Sigmoid colon (tissue), 7 donors: ENCODE data around the gene BCL7A. TPM values are rescaled to one million over a fixed set of nuclear protein-coding genes. Genes with fewer than 3 reads are reported as not detected.

ENCODE experiments used
- DNase-seq: peaks from one replicate; pipeline ENCODE4 v3.0.0-alpha.2; 2019
- H3K27ac ChIP-seq, 4 donors: fragments of 200-600 bp; sonication (generic); one replicate each; pipeline ENCODE4 v1.5.1; 2016 to 2019; ENCODE audit warnings: mild to moderate bottlenecking in 1 of 4
- H3K27me3 ChIP-seq, 3 donors: fragments of 200-600 bp; sonication (generic); one replicate each; pipeline ENCODE4 v1.5.1; 2019; ENCODE audit warnings: mild to moderate bottlenecking in 1 of 3
- H3K36me3 ChIP-seq, 4 donors: fragments of 200-600 bp; sonication (generic); one replicate each; pipeline ENCODE4 v1.5.1; 2016 to 2019
- H3K4me1 ChIP-seq, 4 donors: fragments of 200-600 bp; sonication (generic); one replicate each; pipeline ENCODE4 v1.5.1; 2017 to 2019
- H3K4me3 ChIP-seq, 4 donors: fragments of 200-600 bp; sonication (generic); one replicate each; pipeline ENCODE4 v1.5.1; 2017 to 2019; ENCODE audit warnings: mild to moderate bottlenecking in 2 of 4, moderate library complexity in 1 of 4
- H3K9me3 ChIP-seq, 4 donors: fragments of 200-600 bp in 3 of 4; sonication (generic) in 3 of 4; one replicate each; pipeline versions ENCODE4 v1.5.1 to v1.6.1; 2013 to 2019
- CTCF ChIP-seq, 4 experiments: fragments of 450-650 bp in 3 of 4; fragments of 200-600 bp in 1 of 4; IDR thresholded peaks; one replicate each; pipeline ENCODE4 v1.5.1; 2016 to 2019; ENCODE audit warnings: antibody characterized with exemption in 4 of 4, mild to moderate bottlenecking in 3 of 4, moderate library complexity in 2 of 4
- EP300 ChIP-seq, 4 donors: sonication (generic); formaldehyde crosslinking; IDR thresholded peaks; one replicate each; pipeline ENCODE4 v1.6.1; 2017; ENCODE audit warnings: antibody characterized with exemption in 4 of 4
- POLR2A ChIP-seq, 2 donors: fragments of 450-650 bp; IDR thresholded peaks; one replicate each; pipeline ENCODE4 v1.6.1; 2016; ENCODE audit warnings: antibody characterized with exemption in 2 of 2, mild to moderate bottlenecking in 2 of 2, moderate library complexity in 2 of 2
- POLR2AphosphoS5 ChIP-seq, 4 donors: sonication (generic); formaldehyde crosslinking; IDR thresholded peaks; one replicate each; pipeline ENCODE4 v1.6.1; 2017; ENCODE audit warnings: antibody characterized with exemption in 4 of 4
- WGBS, 2 donors: extraction: QIAGEN DNeasy Blood & Tissue Kit; methylation state at CpG; one replicate each; pipeline ENCODE4 v1.1.7; 2013; 5-methylcytosine and 5-hydroxymethylcytosine counted together
- intact Hi-C: fragments of 100-400 bp; cut with DNase I; formaldehyde crosslinking; loops from one replicate; pipeline ENCODE4 v1.15.1; 2023
- polyA plus RNA-seq, 3 donors: library from polyadenylated mRNA; stranded (reverse); fragments of 200-250 nt; gene quantifications; one replicate each; pipeline ENCODE4 v1.2.3, GENCODE V29; 2013
- total RNA-seq, 4 donors: library from RNA; depleted of rRNA; stranded (reverse); fragments of >200 nt; gene quantifications; one replicate each; pipeline ENCODE4 v1.1.0, GENCODE V29; 2016
- donor health status: healthy with polysubstance abuse.
- donor health status: Bipolar disorder and iron deficiency.
- donor health status: healthy.

The BCL7A gene
- total and polyA plus RNA-seq, 7 donors: 1.2 to 7.4 (median 6.4) TPM

- WGBS, 2 donors: 91 to 94% methylated on average over 17 of the region's 17 CpGs
- Histone ChIP-seq H3K4me1 (no peaks in the 10 kb centered on the region), H3K27me3 (no peaks in the 10 kb centered on the region), H3K9me3 (peaks cover 0 to 2% (median 0%) of the 10 kb centered on the region in 4 donors), H3K36me3 (no peaks in the 10 kb centered on the region), H3K27ac (no peak overlapping the region), H3K4me3 (no peak overlapping the region)
- no peak for DNase-seq
- intact Hi-C loops: no loop called here
- TF ChIP-seq POLR2A (IDR thresholded peaks at IDR 0.05): no peak
- TF ChIP-seq EP300 (IDR thresholded peaks at IDR 0.05): no peak
- TF ChIP-seq CTCF (IDR thresholded peaks at IDR 0.05): no peak
- no peak for TF ChIP-seq POLR2AphosphoS5 (IDR thresholded peaks at IDR 0.05)
Measured at GRCh38 chr12:122001466-122002209, 20.0 kb upstream of the BCL7A start.

- Histone ChIP-seq H3K27me3 (no peaks in the 10 kb centered on the region), H3K4me3 (no peak overlapping the region), H3K4me1 (no peaks in the 10 kb centered on the region), H3K9me3 (no peaks in the 10 kb centered on the region), H3K27ac (no peak overlapping the region), H3K36me3 (no peaks in the 10 kb centered on the region)
- intact Hi-C loops: no loop called here
- TF ChIP-seq CTCF (IDR thresholded peaks at IDR 0.05): no peak
- TF ChIP-seq POLR2AphosphoS5 (IDR thresholded peaks at IDR 0.05): no peak
- no peak for TF ChIP-seq POLR2A (IDR thresholded peaks at IDR 0.05)
- TF ChIP-seq EP300 (IDR thresholded peaks at IDR 0.05): no peak
- DNase-seq: no peak
- 55 to 75% methylated on average over 28 of the region's 28 CpGs for WGBS, 2 donors
Measured at GRCh38 chr12:122003651-122004611, 17.8 kb upstream of the BCL7A start.

- intact Hi-C loops: no loop called here
- 48 to 78% methylated on average over 12 of the region's 12 CpGs for WGBS, 2 donors
- H3K27ac ChIP-seq: no peak overlapping the region
- H3K27me3 ChIP-seq: no peaks in the 10 kb centered on the region
- no peak overlapping the region for H3K4me3 ChIP-seq
- no peak for DNase-seq
- TF ChIP-seq EP300 (IDR thresholded peaks at IDR 0.05) (no peak), CTCF (IDR thresholded peaks at IDR 0.05) (no peak), POLR2A (IDR thresholded peaks at IDR 0.05) (no peak), POLR2AphosphoS5 (IDR thresholded peaks at IDR 0.05) (no peak)
- no peaks in the 10 kb centered on the region for H3K4me1 ChIP-seq
- H3K9me3 ChIP-seq: no peaks in the 10 kb centered on the region
- no peaks in the 10 kb centered on the region for H3K36me3 ChIP-seq
Measured at GRCh38 chr12:122004633-122005071, 17.0 kb upstream of the BCL7A start.

- Histone ChIP-seq H3K27me3 (no peaks in the 10 kb centered on the region), H3K36me3 (no peaks in the 10 kb centered on the region), H3K4me1 (no peaks in the 10 kb centered on the region), H3K27ac (no peak overlapping the region), H3K9me3 (no peaks in the 10 kb centered on the region), H3K4me3 (no peak overlapping the region)
- 77 to 86% methylated on average over 11 of the region's 11 CpGs for WGBS, 2 donors
- intact Hi-C loops: no loop called here
- DNase-seq: no peak
- no peak for TF ChIP-seq POLR2A (IDR thresholded peaks at IDR 0.05)
- no peak for TF ChIP-seq EP300 (IDR thresholded peaks at IDR 0.05)
- no peak for TF ChIP-seq POLR2AphosphoS5 (IDR thresholded peaks at IDR 0.05)
- TF ChIP-seq CTCF (IDR thresholded peaks at IDR 0.05): no peak
Measured at GRCh38 chr12:122005252-122005776, 16.4 kb upstream of the BCL7A start.
